Stimulated activated CD4-positive, alpha-beta T cell treated with anti-CD3 and anti-CD28 coated beads, TNF-alpha, amount 100 ng/mL, for 48 hours (primary cell): ENCODE measurements around the gene MXD1.

Experiments
- DNase-seq, 3 donors: peaks; one replicate each; pipeline ENCODE4 v3.0.0-alpha.2; 2020; ENCODE audit warnings: low read depth in 3 of 3

MXD1 gene

DNA sequence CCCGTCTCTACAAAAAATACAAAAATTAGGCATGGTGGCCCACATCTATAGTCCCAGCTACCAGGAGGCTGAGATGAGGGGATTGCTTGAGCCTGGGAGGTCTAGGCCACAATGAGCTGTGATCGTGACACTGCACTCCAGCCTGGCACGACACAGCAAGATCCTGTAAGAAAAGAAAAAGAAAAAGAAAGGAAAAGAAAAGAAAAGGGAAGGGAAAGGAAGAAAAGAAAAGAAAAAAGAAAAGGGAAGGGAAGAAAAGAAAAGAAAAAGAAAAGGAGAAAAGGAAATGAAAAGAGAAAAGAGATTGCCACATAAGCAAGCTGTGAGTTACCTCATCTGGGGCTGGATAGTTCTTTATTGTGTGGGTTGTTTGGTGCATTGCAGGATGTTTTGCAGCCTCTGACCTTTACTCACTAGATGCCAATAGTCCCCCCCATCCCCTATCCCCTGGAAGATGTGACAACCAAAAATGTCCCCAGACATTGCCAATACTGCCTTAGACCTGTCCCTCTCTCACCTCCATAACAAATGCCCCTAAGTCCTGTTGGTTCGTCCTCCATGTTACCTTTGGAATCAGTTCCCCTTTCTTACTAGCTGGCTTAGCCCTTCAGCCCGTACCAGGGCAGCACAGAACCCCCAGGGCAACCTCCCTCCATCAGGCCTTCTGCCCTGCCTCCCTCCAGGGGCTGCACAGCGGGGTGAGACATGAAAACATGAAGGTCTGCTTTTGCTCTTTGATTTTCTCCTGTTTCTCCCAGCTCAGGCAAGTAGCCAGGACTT lies 37.6 kb downstream of the MXD1 start:
- no peak for DNase-seq

DNA sequence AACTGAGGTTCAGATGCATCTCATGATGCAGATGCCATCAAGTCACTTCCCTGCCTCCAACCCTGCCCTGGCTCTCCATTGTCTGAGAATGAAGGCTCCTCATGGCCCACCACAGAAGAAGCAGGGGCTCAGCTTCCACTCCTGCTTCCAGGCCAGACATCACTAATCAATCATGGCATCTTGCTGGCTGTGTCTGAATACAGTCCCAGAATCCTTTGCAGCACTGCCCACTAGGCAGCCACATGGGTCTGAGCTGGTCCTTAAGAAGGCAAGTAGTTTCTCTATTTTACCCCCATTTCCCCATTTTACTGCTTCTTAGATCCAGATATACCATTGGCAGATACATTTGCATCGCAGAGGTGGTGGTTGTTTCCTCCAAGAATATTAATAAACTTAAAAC lies 39.2 kb downstream of the MXD1 start:
- no peak for DNase-seq

DNA sequence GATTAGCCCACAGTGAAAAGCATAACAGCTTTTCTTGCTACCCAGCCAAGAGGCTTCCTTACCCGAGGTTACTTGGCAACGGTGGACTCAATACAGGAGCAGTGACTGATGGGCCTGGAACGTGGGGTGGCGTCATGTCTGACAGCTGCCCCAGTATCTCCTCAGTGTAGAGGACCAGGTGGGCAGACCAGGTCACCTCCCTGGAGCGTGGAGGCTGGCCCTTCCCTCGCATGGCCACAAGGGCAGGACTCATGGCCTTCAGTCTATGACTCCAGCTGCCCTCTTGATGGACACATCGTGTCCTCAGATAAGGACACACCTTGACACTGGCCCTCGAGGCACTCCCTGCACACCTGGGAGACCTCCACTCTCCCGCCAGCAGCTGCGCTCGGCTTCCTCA lies 40.1 kb downstream of the MXD1 start:
- DNase-seq, result no peak

DNA sequence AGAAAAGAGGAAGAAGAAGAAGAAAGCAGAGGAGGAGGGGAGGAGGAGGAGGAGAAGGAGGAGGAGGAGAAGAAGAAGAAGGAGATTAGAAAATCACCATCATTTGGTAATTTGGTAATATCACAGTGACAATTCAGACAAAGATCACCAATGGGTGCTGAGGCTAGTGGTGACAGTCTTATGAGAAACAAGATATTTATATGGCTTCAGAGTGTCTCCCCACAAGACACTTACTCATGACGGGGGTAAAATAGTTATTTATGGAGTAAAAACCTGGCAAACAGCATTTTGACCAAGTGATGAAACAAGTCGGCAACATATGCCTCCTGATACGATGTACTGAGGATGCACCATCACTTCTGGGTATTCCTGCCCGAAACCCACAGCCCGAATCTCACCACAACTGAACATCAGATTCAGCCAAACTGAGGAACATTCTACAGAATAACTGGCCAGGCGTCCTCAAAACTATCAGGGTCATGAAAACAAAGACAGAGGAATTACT lies 41.6 kb downstream of the MXD1 start:
- DNase-seq, result no peak

DNA sequence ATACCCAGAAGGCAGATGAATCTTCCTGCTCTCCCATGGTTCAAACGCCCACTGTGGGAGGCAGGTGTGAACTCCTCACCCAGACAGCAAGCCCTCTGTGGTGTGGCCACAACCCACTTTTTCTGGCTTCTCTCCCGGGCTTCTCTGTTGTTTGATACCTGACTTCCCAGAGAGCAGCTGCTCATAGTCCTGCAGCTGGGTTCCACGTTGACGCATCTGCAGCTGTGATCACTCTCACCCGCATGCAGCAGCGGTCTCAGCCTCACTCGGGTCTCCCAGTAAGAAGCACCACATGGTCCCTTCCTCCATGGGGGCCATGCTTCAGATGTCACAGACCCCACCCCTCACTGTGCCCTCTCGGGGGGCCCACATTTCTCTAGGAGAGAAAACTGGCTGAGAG lies 43.1 kb downstream of the MXD1 start:
- DNase-seq, result no peak

DNA sequence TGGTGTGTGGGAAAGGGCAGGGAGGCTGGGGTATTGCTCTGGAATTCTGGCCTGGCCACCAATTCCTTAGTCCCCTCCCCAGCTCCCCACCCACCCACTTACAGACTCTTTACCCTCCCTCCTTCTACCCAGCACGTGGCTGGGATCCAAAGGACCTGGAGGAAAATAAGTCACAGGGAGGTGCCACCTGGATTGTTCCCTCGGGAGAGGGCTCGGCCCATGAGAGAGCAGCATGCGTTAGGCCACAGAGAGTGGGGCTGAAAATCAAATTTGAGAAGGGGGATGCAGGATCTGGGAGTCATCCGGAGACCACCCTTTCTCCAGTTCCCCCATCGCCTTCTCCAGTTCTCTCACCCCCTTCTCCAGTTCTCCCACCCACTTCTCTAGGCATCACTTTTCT lies 43.6 kb downstream of the MXD1 start:
- DNase-seq, result no peak

DNA sequence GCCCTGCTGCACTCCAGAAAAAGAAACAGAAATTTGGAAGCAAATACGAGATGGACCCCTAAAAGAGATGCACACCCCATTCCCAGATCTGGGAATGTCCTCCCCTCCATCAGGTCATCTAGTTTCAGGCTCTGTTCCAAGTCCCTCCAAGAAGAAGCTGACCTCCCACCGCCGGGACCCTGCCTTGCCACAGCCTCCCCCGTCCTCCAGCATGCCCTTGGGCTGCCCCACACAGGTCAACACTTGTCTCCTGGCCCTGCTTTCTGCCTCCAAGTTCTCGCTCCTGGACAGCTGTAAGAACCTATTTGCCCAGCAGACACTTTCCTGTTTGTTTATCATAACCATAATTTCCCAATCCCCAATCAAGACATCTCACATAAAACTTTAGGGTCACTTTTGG lies 44.5 kb downstream of the MXD1 start:
- no peak for DNase-seq

DNA sequence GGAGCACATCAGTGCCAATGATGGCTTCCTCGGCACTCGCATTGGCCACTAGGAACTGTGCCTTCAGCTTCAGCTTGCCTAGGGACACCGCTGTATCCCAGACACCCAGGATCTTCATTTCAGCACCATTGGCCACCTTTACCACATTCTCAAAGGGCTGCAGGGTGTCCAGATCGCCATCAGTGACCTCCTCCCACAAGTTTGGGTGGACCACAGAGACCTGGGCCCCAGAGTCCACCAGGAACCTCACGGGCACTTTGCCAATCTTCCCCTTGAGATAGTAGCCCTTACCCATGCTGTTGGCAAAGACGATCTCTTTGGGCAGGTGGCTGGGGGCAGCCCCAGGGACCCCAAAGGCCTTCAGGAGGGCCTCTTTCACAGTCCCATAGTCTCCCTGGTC lies 45.9 kb downstream of the MXD1 start:
- no peak for DNase-seq

DNA sequence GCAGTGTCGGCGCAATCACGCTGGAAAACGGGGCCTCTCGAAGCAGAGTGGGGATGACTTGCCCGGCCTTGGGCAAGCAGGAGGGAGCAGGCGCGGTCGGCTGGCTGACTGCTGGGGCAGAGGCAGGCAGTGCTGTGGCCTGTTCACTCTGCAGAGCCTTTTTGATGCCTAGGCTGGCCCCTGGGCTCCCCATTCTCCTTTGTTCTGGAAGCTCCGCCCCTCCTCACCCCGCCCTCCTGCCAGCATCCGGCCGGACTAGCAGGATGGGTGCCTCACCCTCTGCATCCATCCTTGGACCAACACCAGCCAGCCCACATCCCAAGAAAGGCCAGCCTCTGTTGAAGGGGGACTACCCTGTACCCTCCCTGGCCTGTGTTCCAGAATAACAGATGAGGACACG lies 46.6 kb downstream of the MXD1 start, which contains the start of gene ASPRV1:
Gene ASPRV1, minus strand, starts transcription at position 136 of the 400 bp plus-strand sequence. CDS start 195 bp downstream, outside the sequence.
- no peak for DNase-seq

DNA sequence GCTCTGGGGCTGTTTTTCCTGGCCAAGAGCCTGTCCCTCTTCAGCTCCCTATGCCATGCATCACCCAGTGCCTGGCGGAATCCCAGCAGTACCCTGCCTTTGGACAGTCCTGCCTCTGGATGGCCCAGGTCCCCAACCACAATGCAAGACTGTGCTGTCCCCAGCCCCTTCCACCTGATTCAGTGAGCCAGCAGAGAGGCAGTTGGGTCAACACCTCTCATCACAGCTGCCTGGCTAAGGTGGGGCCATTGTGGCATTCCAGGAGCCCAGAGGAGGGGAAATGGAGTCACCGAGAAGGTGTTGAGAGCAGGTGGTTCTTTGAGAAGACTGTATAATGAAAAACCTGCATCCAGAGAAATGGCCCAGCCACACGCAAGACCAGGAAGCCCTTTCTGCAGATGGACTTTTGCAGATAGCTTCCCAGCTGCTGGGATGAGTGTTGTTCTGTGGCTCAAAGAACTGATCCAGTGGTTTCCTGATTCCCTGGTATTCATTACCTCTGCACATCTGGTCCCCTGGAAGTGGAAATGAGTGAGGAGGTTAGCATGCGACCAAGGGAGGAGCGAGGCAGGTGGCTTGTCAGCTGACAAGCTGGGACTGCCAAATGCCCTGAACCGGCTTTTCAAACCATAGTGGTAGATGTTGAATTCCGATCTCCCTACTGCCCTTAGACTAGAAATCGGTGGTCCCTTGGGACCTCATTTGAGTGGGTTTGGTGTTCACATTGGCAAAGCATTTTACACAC lies 48.2 kb downstream of the MXD1 start:
- DNase-seq, result no peak

DNA sequence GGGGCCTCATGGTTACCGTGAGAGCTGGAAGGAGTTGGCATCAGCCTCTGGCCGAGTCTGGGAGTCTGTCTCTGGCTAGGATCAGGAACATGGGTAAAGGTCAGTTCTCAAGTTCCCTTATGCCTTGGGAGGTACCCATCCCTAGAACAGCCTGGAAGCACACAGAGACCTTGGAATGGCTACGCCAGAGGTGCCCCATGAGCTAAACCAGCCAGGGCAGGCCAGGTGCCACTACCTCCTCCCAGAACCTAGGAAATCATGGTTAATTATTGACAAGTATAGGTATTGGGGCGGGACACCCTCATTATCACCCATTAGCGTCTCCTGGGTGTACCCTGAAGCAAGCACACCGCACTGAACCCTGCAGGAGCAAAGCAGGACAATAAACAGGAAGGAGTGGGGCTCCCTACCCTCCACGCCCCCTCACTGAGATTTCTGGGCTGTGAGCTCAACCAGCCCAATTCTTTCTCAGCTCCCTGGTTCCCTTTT lies 49.5 kb downstream of the MXD1 start:
- DNase-seq, result no peak

DNA sequence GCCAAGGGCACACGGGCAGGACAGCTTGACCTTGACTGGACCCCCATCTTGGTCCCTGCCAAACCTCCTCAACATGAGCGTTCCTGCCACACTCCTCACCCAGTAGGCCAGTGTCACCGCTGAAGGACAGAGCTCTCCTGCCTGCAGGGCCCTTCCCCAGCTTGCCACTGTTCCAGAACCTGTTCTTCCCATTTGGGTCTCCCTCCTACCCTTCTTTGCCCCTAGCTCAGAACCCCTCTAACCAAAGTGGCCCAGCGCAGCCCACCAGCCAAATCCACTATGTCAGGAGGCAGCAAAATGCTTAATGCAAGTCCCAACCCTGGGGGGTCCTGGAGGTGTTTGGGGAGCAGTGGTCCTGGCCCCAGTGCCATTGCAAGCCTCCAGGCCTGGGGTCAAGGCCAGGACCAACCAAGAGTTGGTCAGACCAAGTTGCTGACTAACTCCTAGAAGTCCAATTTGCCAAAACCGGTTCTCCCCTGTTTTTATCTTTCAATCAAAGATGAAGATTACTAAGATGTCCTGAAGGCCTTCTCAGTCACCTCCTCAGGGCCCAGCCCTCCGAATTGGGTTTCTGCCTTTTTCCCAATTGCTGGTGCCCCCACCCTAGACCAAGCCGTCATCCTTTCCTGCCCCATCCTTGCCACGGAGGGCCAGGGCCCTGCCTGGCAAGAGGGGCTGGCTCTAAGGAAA lies 51.0 kb downstream of the MXD1 start:
- DNase-seq, result no peak

DNA sequence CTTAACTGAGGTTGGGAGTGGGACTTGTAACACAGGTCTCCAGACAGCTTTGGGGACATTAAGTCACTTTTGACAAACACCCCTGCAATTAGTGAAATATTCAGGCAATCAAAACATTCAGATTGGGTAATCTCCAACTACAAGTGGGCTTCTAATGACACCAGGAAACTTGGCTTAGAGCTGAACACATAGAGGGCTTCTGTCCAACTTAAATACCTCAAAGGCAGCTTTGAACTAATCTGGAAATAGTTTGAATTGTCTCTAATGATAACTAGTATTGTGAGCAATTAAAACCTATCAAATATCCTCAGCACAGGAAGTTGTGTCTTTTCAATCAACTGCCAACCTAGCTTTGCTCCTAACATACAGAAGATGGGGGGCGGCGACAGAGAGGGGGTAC lies 51.6 kb downstream of the MXD1 start:
- DNase-seq, result no peak

DNA sequence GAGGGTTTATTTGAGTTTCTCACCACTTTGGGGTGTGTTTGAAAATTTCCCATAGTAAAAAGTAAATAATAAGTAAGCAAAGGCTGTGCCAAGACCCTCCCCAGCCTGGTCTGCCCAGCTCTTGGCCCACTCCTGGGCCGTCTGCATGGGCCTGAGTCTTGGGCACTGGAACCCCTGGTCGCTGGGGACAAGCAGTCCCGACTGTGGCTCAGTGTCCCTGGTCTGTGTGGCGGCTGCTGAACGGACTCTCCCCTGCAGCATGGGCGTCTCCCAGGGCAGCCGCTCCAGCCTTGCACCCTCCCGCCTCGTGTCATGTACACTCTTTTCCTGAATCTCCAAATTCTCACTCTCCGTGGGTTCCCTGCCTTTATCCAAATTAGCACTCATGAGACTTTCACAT lies 53.7 kb downstream of the MXD1 start:
- DNase-seq, result no peak

DNA sequence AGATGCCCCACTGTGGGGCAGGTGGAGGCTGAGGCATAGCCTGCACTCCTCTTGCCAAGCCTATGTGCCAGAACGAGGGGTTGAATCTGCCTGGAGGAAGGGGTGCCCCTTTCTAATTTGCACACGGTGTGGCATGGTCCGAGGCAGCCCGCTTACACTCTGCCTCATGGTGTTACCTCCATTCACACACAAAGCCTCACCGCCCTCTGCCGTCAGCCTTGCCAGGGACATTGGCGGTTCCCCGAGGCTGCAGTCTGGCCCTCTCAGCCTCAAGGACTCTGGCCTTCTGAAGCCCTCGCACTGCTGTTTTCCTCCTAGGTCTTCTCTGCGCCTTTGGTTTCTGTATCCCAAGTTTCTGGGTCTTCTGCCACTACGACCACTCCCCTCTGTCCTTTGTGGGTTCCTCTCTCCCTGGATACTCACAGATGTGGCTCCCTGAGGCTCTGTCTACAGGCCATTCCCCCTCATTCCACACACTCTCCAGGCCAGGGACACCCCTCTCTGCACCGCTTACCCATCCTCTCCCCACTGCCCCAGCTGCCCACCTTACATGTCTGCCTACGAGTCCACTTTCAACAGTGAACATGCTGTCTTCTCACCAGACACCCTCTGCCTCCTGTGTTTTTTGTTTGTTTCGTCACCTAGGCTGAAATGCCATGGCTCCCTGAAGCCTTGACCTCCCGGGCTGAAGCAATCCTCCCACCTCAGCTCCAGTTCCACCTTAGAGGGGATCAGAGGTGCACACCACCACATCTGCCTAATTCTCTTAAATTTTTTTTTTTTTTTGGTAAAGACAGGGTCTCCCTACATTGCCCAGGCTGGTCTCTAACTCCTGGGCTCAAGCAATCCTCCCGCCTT lies 54.4 kb downstream of the MXD1 start:
- no peak for DNase-seq

DNA sequence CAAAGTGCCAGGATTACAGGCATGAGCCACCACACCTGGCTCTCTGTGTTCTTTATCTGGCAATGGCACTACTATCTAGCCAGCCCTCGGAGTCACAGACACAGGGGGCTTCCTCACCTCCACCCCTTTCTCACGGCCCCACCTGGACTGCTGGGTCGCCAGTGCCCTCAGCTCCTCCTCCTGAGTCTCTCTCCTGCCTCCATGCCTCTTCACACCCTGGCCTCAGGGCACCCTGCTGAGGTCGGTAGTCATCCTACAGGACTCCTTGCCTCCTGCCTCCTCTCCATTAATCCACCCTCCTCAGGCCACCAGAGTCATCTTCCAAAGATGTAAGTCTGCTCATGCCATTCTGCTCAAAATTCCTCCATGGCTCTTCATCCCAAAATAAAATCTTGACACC lies 55.1 kb downstream of the MXD1 start:
- no peak for DNase-seq

DNA sequence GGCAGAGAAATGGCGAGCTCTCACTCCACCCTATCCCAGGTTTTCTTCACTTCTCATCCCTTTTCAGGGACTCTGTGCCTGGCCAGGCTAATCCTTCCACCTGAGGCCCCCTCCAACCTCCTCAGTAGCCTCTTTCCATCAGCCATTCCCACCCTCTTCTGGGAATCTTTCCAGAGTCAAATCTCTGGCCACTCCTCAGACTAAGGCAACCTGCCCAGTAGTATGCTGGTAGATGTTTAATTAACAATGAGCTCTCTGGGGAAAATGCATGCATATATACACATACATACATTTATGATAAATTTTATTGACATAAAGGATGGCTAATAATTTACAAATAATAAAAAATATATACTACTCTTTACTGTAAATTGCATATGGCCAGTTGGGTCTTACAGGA lies 57.9 kb downstream of the MXD1 start:
- no peak for DNase-seq

DNA sequence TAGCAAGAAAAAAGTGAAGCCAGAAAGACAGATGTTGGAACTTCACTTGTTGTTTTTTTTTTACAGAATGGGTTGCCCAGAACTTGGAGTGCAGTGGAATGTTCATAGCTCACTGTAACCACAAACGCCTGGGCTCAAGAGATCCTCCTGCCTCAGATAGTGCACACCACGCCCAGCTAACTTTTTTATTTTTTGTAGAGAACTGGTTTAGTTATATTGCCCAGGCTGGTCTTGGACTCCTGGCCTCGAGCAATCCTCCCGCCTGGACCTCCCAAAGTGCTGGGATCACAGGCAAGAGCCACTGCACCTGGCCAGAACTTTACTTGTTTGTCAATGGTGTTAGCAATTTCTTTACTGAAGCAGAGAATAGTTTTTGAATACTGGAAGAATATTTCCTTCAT lies 58.4 kb downstream of the MXD1 start:
- DNase-seq, result no peak

DNA sequence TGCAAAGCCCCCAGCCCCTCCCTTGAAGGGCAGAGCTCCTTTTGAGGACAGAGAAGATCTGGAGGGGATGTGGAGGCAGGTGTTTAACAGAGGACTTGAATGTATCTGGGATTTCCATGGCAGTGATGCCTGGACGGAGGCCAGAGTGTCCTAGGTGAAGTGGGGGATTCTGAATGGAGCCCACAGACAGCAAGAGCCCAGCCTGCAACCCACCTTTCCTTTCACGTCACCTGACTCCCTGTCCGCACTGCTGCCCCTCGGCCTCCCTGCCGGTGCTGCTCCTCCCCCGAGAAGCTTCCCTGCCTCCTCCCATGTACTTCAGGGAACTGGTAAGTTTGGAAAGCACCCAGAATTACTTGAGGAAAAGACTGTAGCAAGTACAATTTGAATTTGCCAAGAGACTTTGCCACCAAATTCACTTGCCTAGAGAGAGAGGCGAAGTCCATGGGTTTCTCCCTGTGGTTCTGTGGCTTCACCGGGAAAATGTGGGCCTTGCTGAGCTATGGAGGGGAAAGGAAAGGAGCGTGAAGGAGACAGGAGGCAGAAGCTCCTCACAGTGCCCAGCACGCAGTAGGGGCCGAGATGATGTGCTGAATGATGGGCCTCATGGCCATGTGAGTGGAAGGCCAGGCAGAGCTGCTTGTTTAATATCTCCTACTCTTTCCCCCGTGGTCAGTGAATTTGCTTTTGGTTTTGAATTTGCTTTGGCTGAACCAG lies 60.4 kb downstream of the MXD1 start:
- no peak for DNase-seq

DNA sequence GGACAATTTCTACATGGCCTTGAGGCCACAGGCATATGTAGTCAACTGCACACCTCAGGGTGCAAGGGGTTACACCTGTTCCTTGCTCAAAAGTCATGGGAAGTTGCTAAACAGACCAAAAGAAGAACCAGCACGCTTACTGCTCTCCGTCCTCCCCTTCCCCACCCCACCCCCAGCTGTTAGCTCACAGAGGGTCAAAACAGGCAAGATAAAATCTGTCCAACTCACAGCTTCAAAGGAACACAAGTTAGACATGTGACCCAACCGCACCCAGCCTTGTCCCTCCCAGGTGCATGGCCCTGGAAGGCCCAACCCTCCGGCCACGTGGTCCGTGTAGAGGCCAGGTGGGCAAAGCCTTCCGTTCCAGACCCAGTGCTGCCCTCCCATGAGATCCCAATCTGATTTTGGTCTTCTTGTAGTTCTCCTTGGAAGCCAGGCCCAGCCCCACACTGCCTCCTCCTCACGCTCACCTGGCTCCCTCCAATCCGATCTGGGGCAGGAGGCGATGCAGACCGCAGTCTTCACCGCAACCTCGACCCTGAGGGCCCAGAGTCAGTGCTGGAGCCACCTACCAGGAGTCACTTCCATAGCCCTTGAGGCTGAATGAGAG lies 61.0 kb downstream of the MXD1 start:
- no peak for DNase-seq
